MM.1S (cell line): ENCODE data around the gene RCC2.

ENCODE experiments used
- EZH2phosphoT487 ChIP-seq: fragments of 300-600 bp; sonication (generic); IDR thresholded peaks from 2 replicates; pipeline ENCODE4 v1.6.1; 2018; ENCODE audit warnings: antibody characterized with exemption, low read length
- TF ChIP-seq, protein P1 (sequence below): fragments of 300-600 bp; sonication (generic); IDR thresholded peaks from 2 replicates; pipeline ENCODE4 v1.5.1; 2016; ENCODE audit warnings: antibody characterized with exemption, low read length, mixed read lengths

DNA sequence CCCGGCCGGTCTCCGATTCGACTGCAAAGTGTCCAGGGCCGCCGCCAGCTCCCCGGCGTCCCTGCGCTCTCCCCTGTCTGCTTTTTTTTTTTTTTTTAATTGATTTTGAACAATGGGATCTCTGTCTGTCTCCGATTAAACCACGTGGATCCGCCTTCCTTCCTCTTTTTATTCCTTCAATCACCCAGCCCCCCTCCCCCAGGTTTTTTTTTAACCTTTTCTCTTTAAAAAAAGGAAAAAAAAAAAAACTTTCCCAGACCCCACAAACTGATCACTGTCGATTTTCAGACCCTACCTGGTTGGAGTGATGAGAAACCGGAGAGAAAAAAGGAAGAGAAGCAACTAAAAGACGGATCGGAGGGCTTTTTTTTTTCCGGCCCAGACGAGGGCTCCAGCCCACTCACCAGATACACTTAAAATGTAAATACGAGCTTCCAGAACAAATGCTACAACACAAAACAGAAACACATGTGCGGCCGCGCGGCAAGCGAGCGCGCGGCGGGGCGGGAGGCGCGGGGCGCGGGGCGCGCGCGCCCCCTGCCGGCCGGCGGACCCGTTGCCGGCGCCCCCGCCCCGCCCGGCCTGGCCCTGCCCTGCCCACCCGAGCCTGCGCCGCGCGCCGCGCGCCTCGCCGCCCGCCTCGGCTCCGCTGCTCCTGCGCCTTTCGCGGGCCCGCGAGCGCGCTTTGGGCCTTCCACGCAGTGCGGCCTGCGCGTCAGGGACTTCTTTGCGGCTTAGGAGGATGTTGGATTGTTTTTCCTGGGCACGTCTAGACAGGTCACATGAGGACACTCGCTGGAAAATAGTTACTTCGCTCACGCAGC, at the start of gene RCC2:
- TF ChIP-seq, protein P1, sequence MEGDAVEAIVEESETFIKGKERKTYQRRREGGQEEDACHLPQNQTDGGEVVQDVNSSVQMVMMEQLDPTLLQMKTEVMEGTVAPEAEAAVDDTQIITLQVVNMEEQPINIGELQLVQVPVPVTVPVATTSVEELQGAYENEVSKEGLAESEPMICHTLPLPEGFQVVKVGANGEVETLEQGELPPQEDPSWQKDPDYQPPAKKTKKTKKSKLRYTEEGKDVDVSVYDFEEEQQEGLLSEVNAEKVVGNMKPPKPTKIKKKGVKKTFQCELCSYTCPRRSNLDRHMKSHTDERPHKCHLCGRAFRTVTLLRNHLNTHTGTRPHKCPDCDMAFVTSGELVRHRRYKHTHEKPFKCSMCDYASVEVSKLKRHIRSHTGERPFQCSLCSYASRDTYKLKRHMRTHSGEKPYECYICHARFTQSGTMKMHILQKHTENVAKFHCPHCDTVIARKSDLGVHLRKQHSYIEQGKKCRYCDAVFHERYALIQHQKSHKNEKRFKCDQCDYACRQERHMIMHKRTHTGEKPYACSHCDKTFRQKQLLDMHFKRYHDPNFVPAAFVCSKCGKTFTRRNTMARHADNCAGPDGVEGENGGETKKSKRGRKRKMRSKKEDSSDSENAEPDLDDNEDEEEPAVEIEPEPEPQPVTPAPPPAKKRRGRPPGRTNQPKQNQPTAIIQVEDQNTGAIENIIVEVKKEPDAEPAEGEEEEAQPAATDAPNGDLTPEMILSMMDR: no peak
- TF ChIP-seq EZH2phosphoT487: no peak
